Mucosa of descending colon (tissue), 3 donors: Measurements from ENCODE around the gene TEX14. TPM values are rescaled to one million over a fixed set of nuclear protein-coding genes. Genes with fewer than 3 reads are reported as not detected.
A peak's percentile ranks its signal among the peaks of the same experiment; 100 is the strongest.

Source experiments
- ATAC-seq: fragments of 200-7000 bp; cut with Tn5 transposase; one replicate; pipeline ENCODE4 v1.9.1; 2020; ENCODE audit warnings: mild to moderate bottlenecking, moderate library complexity
- DNase-seq, 3 donors: peaks; one replicate each; pipeline ENCODE4 v3.0.0-alpha.2; 2020
- H3K36me3 ChIP-seq: fragments of 200-600 bp; one replicate; pipeline ENCODE4 v1.8.0; 2021; ENCODE audit warnings: low read depth, mild to moderate bottlenecking
- H3K4me1 ChIP-seq: fragments of 200-600 bp; one replicate; pipeline ENCODE4 v1.8.0; 2021; ENCODE audit warnings: low read depth, mild to moderate bottlenecking
- H3K4me3 ChIP-seq: fragments of 200-600 bp; one replicate; pipeline ENCODE4 v1.8.0; 2021; ENCODE audit warnings: mild to moderate bottlenecking
- H3K9me3 ChIP-seq: fragments of 200-600 bp; one replicate; pipeline ENCODE4 v1.8.0; 2021; ENCODE audit warnings: mild to moderate bottlenecking
- intact Hi-C, 2 donors: fragments of 100-400 bp; cut with DNase I in 1 of 2; cut with micrococcal nuclease in 1 of 2; formaldehyde crosslinking; loops; one replicate each; pipeline versions ENCODE4 v1.11.0 to v1.11.1; 2022; cut with DNase I, micrococcal nuclease
- total RNA-seq, 3 donors: library from RNA; stranded (reverse); fragmentation: NEBNext Ultra II Directional in 2 of 3; extraction: Animal tissue kit (Norgen Biotek cat#: 25700) in 2 of 3; gene quantifications; one replicate each; pipeline versions ENCODE4 v1.2.1 to v1.2.4, GENCODE V29; 2021 to 2023
- TF ChIP-seq, protein P1 (sequence below): fragments of 200-600 bp; IDR thresholded peaks from one replicate; pipeline ENCODE4 v1.8.0; 2022; ENCODE audit warnings: antibody characterized with exemption, mild to moderate bottlenecking
- donor health status: DM: no; HTN: no; CAD: no; lungs with moderate emphysema.
- donor health status: DM: no; HTN: no; CAD: no.
- donor health status: DM: no; HTN: yes; CAD: no.

Gene TEX14
- total RNA-seq, 3 donors from 2014 or later: 0.28 TPM; not detected in 2

DNA sequence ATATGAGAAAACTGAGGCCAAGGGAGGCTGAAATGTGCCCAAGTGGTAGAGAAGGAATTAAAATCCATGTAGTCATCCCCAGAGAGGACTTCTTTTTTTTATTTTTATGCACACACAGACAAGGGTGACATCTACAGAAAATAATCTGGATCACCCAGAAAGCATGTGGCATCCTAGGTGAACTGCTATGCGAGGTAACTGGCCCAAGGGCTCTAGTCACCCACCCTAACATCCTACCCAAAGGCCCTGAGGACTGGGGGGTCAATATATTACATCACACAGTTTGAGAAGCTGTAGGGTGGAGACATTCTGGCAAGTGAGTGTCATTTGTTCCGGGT, 23.3 kb downstream of the TEX14 start:
- no peaks in the 10 kb centered on the region for H3K4me1 ChIP-seq
- DNase-seq (no peak), ATAC-seq (no peak)
- H3K36me3 ChIP-seq: no peaks in the 10 kb centered on the region
- H3K9me3 ChIP-seq: no peaks in the 10 kb centered on the region
- no peak overlapping the region for H3K4me3 ChIP-seq
- intact Hi-C loops: no loop called here
- TF ChIP-seq, protein P1, sequence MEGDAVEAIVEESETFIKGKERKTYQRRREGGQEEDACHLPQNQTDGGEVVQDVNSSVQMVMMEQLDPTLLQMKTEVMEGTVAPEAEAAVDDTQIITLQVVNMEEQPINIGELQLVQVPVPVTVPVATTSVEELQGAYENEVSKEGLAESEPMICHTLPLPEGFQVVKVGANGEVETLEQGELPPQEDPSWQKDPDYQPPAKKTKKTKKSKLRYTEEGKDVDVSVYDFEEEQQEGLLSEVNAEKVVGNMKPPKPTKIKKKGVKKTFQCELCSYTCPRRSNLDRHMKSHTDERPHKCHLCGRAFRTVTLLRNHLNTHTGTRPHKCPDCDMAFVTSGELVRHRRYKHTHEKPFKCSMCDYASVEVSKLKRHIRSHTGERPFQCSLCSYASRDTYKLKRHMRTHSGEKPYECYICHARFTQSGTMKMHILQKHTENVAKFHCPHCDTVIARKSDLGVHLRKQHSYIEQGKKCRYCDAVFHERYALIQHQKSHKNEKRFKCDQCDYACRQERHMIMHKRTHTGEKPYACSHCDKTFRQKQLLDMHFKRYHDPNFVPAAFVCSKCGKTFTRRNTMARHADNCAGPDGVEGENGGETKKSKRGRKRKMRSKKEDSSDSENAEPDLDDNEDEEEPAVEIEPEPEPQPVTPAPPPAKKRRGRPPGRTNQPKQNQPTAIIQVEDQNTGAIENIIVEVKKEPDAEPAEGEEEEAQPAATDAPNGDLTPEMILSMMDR: no peak

DNA sequence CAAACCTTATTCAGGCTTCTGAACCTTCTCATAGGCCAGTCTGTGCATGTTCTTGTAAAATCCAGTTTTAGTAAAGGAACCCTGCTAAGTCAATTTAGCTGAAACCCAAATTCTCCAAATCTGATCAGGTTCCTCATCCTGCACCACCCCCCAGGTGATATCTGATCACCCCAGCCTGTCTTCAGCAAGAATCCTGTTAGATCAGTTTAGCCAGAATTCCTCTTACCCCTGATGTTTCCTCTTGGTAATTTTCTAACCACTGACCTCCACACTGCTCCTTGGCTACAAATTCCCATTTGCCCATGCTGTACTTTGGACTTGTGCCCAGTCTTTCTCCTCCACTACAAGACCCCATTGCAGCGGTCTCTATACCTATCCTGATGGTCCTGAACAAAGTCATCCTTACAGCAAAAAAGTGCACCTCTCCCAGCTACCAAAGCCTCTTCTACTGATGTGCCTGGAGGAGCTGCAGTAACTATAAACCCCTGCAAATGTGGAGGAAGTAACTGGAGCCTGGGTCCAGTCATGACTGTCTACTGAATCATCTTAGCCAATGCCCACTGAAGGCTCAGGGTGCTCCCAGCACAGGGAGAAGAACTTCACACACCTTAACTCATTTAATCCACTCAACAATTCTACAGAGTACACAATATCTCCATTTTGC, 23.8 kb downstream of the TEX14 start:
- TF ChIP-seq, protein P1: no peak
- DNase-seq (no peak), ATAC-seq (no peak)
- no peaks in the 10 kb centered on the region for H3K36me3 ChIP-seq
- H3K9me3 ChIP-seq: no peaks in the 10 kb centered on the region
- no peak overlapping the region for H3K4me3 ChIP-seq
- no peaks in the 10 kb centered on the region for H3K4me1 ChIP-seq
- intact Hi-C loops: no loop called here

DNA sequence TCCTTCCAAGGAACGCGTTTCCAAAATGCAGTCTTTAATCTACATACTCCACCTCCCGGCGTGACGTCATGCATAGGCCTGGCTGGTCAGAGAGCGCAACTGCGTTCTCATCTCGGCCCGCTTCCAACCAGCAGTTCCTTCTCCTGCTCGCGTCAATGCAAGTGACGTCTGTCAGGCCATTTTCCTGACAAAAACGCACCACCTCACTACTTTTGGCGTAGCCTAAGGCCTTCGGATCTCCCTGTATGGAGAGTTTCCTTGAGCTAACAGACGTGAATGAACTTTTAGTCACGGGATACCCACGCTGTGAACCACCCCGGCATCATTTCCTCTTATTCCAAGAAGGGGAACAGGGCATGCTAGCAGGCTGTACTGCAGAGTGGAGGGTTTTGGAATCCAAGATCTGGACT, 25.0 kb downstream of the TEX14 start:
- intact Hi-C loops: no loop called here
- peak; percentile 82 for ATAC-seq

DNA sequence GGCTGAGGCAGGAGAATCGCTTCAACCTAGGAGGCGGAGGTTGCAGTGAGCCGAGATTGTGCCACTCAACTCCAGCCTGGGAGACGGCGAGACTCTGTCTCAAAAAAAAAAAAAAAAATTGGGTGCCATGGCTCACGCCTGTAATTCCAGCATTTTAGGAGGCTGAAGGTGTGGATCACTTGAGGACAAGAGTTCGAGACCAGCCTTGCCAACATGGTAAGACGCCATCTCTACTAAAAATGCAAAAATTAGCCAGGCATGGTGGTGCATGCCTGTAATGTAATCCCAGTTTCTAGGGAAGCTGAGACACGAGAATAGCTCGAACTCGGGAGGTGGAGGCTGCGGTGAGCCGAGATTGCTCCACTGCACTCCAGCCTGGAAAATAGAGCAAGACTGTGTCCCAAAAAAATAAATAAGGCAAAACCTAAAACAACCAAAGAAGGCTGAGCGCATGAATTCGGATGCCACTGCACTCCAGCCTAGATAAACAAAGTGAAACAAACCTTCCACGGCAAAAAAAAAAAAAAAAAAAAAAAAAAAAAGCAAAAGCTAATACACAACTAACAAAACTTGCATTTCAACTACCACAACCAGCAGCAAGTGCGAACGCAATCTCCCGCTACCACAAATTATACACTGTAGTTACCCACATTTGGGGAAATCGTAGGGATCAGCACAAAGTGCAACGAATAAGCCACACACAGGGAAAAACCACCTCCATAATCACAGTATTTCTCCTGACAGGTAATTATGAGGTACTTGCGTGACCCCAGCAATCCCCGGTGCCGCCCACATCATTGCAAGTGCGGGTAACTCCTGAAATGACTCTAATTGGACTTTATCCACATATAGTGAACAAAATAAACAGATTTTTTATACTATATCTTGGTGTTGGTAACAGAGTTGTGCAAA, 25.6 kb downstream of the TEX14 start:
- Histone ChIP-seq H3K4me1 (no peaks in the 10 kb centered on the region), H3K9me3 (no peaks in the 10 kb centered on the region), H3K4me3 (no peak overlapping the region), H3K36me3 (no peaks in the 10 kb centered on the region)
- intact Hi-C loops: no loop called here
- TF ChIP-seq, protein P1: no peak
- DNase-seq (no peak), ATAC-seq (no peak)

More for the DNA sequence above, 25.0 kb downstream of the TEX14 start:
- peak; percentile 82 to 85 (median 84) for DNase-seq
- Histone ChIP-seq H3K4me1 (no peaks in the 10 kb centered on the region), H3K36me3 (no peaks in the 10 kb centered on the region), H3K9me3 (no peaks in the 10 kb centered on the region), H3K4me3 (no peak overlapping the region)
- TF ChIP-seq, protein P1: no peak

DNA sequence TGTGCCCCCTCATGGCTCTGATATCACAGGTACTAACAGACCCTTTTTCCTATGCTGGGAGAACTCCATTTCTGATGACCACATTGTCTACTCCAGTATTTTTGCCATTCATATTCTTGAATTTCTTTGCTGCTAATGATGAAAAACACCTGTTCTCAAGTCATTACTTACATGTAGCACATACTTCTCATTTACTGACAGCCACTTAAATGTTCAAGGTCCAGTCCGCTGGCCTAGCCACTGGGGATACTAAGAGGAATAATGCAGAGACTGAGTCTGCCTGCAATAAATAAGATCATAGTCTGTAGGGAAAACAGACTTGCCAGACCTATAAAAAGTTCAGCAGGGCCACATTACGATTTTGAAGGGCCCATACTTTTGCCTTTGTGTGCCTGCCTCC, 27.5 kb downstream of the TEX14 start:
- TF ChIP-seq, protein P1: no peak
- Histone ChIP-seq H3K9me3 (no peaks in the 10 kb centered on the region), H3K36me3 (no peaks in the 10 kb centered on the region), H3K4me1 (peaks cover 3% of the 10 kb centered on the region), H3K4me3 (no peak overlapping the region)
- DNase-seq: no peak
- no peak for ATAC-seq
- intact Hi-C loops: no loop called here
